ENCODE measurements around the gene PPIA. TPM values are rescaled to one million over a fixed set of nuclear protein-coding genes. Genes with fewer than 3 reads are reported as not detected.
"Not testable (repeated sequence)": the region's sequence is repeated elsewhere in the genome, so short reads cannot be mapped to it uniquely, and the experiment has no call there.

Gene PPIA
- total RNA-seq, 4 donors from 2014 or later = 1,253 to 2,742 (median 2,206) TPM

DNA sequence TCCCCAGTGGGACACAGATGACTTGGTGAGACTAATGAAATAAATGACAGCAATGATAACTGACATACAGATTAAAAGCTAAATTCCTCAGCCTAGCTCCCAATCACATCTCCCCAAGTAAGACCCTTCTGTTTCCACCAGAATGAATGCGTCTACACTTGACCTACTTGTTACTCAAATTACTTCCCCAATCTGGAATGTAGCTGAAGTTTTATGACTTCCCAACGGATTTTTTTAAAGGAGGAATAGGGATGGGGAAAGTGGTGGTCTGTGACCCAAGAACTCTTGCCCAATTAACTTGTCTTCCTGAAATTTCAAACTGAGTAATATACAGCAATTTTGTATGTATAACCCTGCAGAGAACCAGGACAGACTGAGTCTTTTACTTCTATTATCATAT is 42.3 kb downstream of the PPIA start:
- TF ChIP-seq POLR2A (IDR thresholded peaks at IDR 0.05) (no peak), POLR2AphosphoS5 (IDR thresholded peaks at IDR 0.05) (no peak), EP300 (IDR thresholded peaks at IDR 0.05) (no peak)
- TF ChIP-seq, protein P1, sequence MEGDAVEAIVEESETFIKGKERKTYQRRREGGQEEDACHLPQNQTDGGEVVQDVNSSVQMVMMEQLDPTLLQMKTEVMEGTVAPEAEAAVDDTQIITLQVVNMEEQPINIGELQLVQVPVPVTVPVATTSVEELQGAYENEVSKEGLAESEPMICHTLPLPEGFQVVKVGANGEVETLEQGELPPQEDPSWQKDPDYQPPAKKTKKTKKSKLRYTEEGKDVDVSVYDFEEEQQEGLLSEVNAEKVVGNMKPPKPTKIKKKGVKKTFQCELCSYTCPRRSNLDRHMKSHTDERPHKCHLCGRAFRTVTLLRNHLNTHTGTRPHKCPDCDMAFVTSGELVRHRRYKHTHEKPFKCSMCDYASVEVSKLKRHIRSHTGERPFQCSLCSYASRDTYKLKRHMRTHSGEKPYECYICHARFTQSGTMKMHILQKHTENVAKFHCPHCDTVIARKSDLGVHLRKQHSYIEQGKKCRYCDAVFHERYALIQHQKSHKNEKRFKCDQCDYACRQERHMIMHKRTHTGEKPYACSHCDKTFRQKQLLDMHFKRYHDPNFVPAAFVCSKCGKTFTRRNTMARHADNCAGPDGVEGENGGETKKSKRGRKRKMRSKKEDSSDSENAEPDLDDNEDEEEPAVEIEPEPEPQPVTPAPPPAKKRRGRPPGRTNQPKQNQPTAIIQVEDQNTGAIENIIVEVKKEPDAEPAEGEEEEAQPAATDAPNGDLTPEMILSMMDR (IDR thresholded peaks at IDR 0.05) = no peak
- Histone ChIP-seq H3K36me3 (peaks cover 59% of the 10 kb centered on the region), H3K27me3 (no peaks in the 10 kb centered on the region), H3K27ac (no peak overlapping the region), H3K4me1 (no peaks in the 10 kb centered on the region), H3K4me3 (no peak overlapping the region), H3K9me3 (no peaks in the 10 kb centered on the region)
- WGBS = 60% methylated on average over 2 of the region's 2 CpGs
- DNase-seq (ENCODE audit: low spot score in 2 of 2) = no peak

- not testable (repeated sequence) for H3K4me3 ChIP-seq; H3K27me3 ChIP-seq; H3K27ac ChIP-seq; H3K9me3 ChIP-seq; DNase-seq (ENCODE audit: low spot score in 2 of 2)
- H3K4me1 ChIP-seq = peaks cover 23% of the 10 kb centered on the region
- WGBS = 81% methylated on average over 8 of the region's 8 CpGs
- TF ChIP-seq POLR2AphosphoS5 (IDR thresholded peaks at IDR 0.05) = peak in 1 of 3 donors; percentile 24
- peaks cover 34% of the 10 kb centered on the region for H3K36me3 ChIP-seq
Observed at GRCh38 chr7:44842675-44843074, 46.2 kb downstream of the PPIA start.

GRCh38 chr7:44843440-44843839 is 47.0 kb downstream of the PPIA start:
- H3K27ac ChIP-seq; H3K9me3 ChIP-seq; DNase-seq (ENCODE audit: low spot score in 2 of 2); H3K4me3 ChIP-seq; H3K27me3 ChIP-seq: not testable (repeated sequence)
- H3K4me1 ChIP-seq = peaks cover 23% of the 10 kb centered on the region
- H3K36me3 ChIP-seq = peaks cover 27% of the 10 kb centered on the region
- WGBS = 92% methylated on average over 5 of the region's 5 CpGs

DNA sequence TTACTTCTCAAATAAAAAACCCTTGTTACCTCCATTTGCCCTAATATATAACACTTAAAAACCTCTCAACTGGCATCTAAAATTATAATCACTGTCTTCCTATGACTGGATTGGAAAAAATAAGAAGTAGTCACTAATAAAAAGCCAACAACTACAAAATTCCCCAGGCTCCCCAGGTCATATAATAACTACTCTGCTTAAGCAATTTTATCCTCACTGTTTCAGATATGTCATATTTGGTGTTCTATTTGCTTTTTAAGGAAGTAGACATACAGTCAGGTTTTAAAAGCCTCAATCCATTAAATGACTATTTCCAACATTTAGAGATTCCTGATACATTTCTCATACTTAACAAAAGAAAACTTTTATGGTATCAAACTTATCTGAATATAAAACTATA is 49.0 kb downstream of the PPIA start:
- TF ChIP-seq EP300 (IDR thresholded peaks at IDR 0.05) (no peak), POLR2AphosphoS5 (IDR thresholded peaks at IDR 0.05) (no peak), POLR2A (IDR thresholded peaks at IDR 0.05) (no peak)
- TF ChIP-seq, protein P1 (IDR thresholded peaks at IDR 0.05) = no peak
- H3K27me3 ChIP-seq = no peaks in the 10 kb centered on the region
- no peak overlapping the region for H3K4me3 ChIP-seq
- peaks cover 7% of the 10 kb centered on the region for H3K36me3 ChIP-seq
- H3K27ac ChIP-seq = no peak overlapping the region
- H3K9me3 ChIP-seq = no peaks in the 10 kb centered on the region
- no peak for DNase-seq (ENCODE audit: low spot score in 2 of 2)
- H3K4me1 ChIP-seq = peaks cover 30% of the 10 kb centered on the region

DNA sequence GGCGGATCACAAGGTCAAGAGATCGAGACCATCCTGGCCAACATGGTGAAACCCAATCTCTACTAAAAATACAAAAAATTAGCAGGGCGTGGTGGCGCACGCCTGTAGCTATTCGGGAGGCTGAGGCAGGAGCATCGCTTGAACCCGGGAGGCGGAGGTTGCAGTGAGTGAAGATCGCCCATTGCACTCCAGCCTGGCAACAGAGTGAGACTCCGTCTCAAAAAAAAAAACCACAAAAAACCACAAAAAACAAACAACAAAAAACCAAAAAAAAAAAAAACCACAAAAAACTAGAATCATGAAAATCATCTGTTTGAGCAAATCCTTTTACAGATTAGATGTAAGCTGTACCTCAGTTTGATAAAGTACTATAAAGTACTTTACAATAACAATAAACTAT is 49.9 kb downstream of the PPIA start:
- H3K9me3 ChIP-seq; H3K36me3 ChIP-seq; DNase-seq (ENCODE audit: low spot score in 2 of 2); H3K27ac ChIP-seq; H3K27me3 ChIP-seq: not testable (repeated sequence)
- Histone ChIP-seq H3K4me1 (peaks cover 30% of the 10 kb centered on the region), H3K4me3 (peak overlapping the region; percentile 79)
- 55% methylated on average over 11 of the region's 11 CpGs for WGBS

GRCh38 chr7:44846816-44847508 is 50.5 kb downstream of the PPIA start:
- Histone ChIP-seq H3K27ac (peak overlapping the region; percentile 96), H3K4me3 (peak overlapping the region; percentile 79), H3K36me3 (no peaks in the 10 kb centered on the region), H3K9me3 (no peaks in the 10 kb centered on the region), H3K4me1 (peaks cover 30% of the 10 kb centered on the region), H3K27me3 (no peaks in the 10 kb centered on the region)
- no peak for DNase-seq (ENCODE audit: low spot score in 2 of 2)
- under 1% methylated on average over 12 of the region's 12 CpGs for WGBS
- TF ChIP-seq POLR2A (IDR thresholded peaks at IDR 0.05) (no peak), POLR2AphosphoS5 (IDR thresholded peaks at IDR 0.05) (no peak)
- TF ChIP-seq, protein P1 (IDR thresholded peaks at IDR 0.05) = no peak

DNA sequence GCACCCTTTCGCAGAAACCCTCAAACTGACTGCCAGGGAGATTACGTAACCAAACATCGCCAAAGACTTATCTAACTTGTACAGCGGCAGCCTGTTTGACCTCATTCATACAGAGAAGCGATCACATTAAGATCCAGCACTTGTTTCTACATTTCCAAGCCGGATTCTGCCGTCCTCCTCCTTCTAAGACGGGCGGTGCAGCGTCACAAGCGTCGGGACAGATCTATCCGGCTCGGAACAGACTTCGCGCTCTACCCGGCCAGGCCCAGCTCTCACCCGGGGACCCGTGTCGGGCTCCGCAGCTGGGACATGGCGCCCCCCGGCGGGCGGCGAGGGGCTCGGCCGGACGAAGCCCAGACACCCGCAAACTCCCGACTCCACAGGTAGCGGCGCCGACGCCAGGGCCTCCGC is 51.0 kb downstream of the PPIA start:
- 0% methylated on average over 24 of the region's 36 CpGs for whole genome bisulfite sequencing
- Histone ChIP-seq H3K9me3 (no peaks in the 10 kb centered on the region), H3K27ac (peak overlapping the region; percentile 96), H3K36me3 (no peaks in the 10 kb centered on the region), H3K4me1 (peaks cover 30% of the 10 kb centered on the region), H3K4me3 (peak overlapping the region; percentile 79), H3K27me3 (no peaks in the 10 kb centered on the region)
- TF ChIP-seq POLR2A (IDR thresholded peaks at IDR 0.05) = no peak
- TF ChIP-seq, protein P1 (IDR thresholded peaks at IDR 0.05) = peak; percentile 72 to 89
- TF ChIP-seq POLR2AphosphoS5 (IDR thresholded peaks at IDR 0.05) = peak in 2 of 3 donors; percentile 32 to 44
- no peak for TF ChIP-seq EP300 (IDR thresholded peaks at IDR 0.05)
- peak; percentile 92 to 93 for DNase-seq (ENCODE audit: low spot score in 2 of 2)

Measured in suprapubic skin (tissue), 4 donors.